Thoracic aorta (tissue), 2 donors: Measurements from ENCODE around the gene EXT2. TPM values are rescaled to one million over a fixed set of nuclear protein-coding genes. Genes with fewer than 3 reads are reported as not detected.

Source experiments
- ATAC-seq: fragments of 150-250 bp; one replicate; pipeline ENCODE4 v1.8.0; 2017; ENCODE audit warnings: low read depth; ENCODE audit not compliant: insufficient number of reproducible peaks, low FRiP score
- DNase-seq: peaks from one replicate; pipeline ENCODE4 v3.0.0-alpha.2; 2020; ENCODE audit warnings: low spot score
- H3K27ac ChIP-seq, 2 donors: fragments of 200-600 bp; sonication (generic); 1 replicate in 1 of 2; 2 replicates in 1 of 2; pipeline ENCODE4 v1.5.1; 2016; ENCODE audit warnings: mild to moderate bottlenecking in 2 of 2, moderate library complexity in 2 of 2
- H3K27me3 ChIP-seq: fragments of 200-600 bp; sonication (generic); replicated peaks from 2 replicates; pipeline ENCODE4 v1.6.0; 2016; ENCODE audit warnings: mild to moderate bottlenecking; ENCODE audit not compliant: insufficient read depth
- H3K36me3 ChIP-seq: fragments of 200-600 bp; sonication (generic); one replicate; pipeline ENCODE4 v1.5.1; 2016
- H3K4me1 ChIP-seq, 2 donors: fragments of 200-600 bp; sonication (generic); 1 replicate in 1 of 2; 2 replicates in 1 of 2; pipeline versions ENCODE4 v1.5.1 to v1.6.0; 2016; ENCODE audit warnings: low read depth in 2 of 2, mild to moderate bottlenecking in 1 of 2; ENCODE audit not compliant: control insufficient read depth in 1 of 2
- H3K4me3 ChIP-seq: fragments of 200-600 bp; sonication (generic); 2 replicates; pipeline ENCODE4 v1.5.1; 2016; ENCODE audit warnings: mild to moderate bottlenecking
- H3K9me3 ChIP-seq: fragments of 200-600 bp; sonication (generic); 2 replicates; pipeline ENCODE4 v1.5.1; 2016
- CTCF ChIP-seq: fragments of 200-600 bp; sonication (generic); IDR thresholded peaks from one replicate; pipeline ENCODE4 v1.5.1; 2019; ENCODE audit warnings: antibody characterized with exemption
- total RNA-seq, 2 donors: library from RNA; depleted of rRNA; stranded (reverse); fragments of >200 nt; gene quantifications; one replicate each; pipeline versions ENCODE4 v1.1.0 to v1.2.3, GENCODE V29; 2016

Gene EXT2
- total RNA-seq, 2 donors from 2014 or later: 64.4 to 102 TPM

- H3K9me3 ChIP-seq: no peaks in the 10 kb centered on the region
- ATAC-seq: no peak
- no peak overlapping the region for H3K27ac ChIP-seq
- H3K4me1 ChIP-seq: no peaks in the 10 kb centered on the region
- no peaks in the 10 kb centered on the region for H3K27me3 ChIP-seq
- no peak for DNase-seq
- no peak for TF ChIP-seq CTCF
- no peak overlapping the region for H3K4me3 ChIP-seq
- peaks cover 9% of the 10 kb centered on the region for H3K36me3 ChIP-seq
Measured at GRCh38 chr11:44078794-44079193, 16.7 kb upstream of the EXT2 start.

- H3K4me1 ChIP-seq: no peaks in the 10 kb centered on the region
- peaks cover 9% of the 10 kb centered on the region for H3K36me3 ChIP-seq
- no peak for TF ChIP-seq CTCF
- no peaks in the 10 kb centered on the region for H3K27me3 ChIP-seq
- DNase-seq (no peak), ATAC-seq (no peak)
- H3K4me3 ChIP-seq: no peak overlapping the region
- no peak overlapping the region for H3K27ac ChIP-seq
- H3K9me3 ChIP-seq: no peaks in the 10 kb centered on the region
Measured at GRCh38 chr11:44079376-44079775, 16.1 kb upstream of the EXT2 start.

GRCh38 chr11:44080951-44081350, 14.5 kb upstream of the EXT2 start:
- H3K9me3 ChIP-seq: no peaks in the 10 kb centered on the region
- peaks cover 3% of the 10 kb centered on the region for H3K36me3 ChIP-seq

GRCh38 chr11:44082645-44083044, 12.8 kb upstream of the EXT2 start:
- Histone ChIP-seq H3K27ac (no peak overlapping the region), H3K4me3 (no peak overlapping the region), H3K4me1 (no peaks in the 10 kb centered on the region), H3K36me3 (peaks cover 3% of the 10 kb centered on the region), H3K27me3 (no peaks in the 10 kb centered on the region), H3K9me3 (no peaks in the 10 kb centered on the region)
- ATAC-seq: no peak
- TF ChIP-seq CTCF: no peak
- no peak for DNase-seq

More at GRCh38 chr11:44080951-44081350, 14.5 kb upstream of the EXT2 start:
- H3K4me3 ChIP-seq: no peak overlapping the region
- DNase-seq (no peak), ATAC-seq (no peak)
- no peaks in the 10 kb centered on the region for H3K4me1 ChIP-seq
- TF ChIP-seq CTCF: no peak
- no peaks in the 10 kb centered on the region for H3K27me3 ChIP-seq
- H3K27ac ChIP-seq: no peak overlapping the region

GRCh38 chr11:44083433-44083832, 12.0 kb upstream of the EXT2 start:
- DNase-seq (no peak), ATAC-seq (no peak)
- no peaks in the 10 kb centered on the region for H3K9me3 ChIP-seq
- H3K36me3 ChIP-seq: peaks cover 3% of the 10 kb centered on the region
- no peak for TF ChIP-seq CTCF
- H3K4me3 ChIP-seq: no peak overlapping the region
- no peaks in the 10 kb centered on the region for H3K4me1 ChIP-seq
- no peaks in the 10 kb centered on the region for H3K27me3 ChIP-seq
- no peak overlapping the region for H3K27ac ChIP-seq
